Glutamatergic neuron (in vitro differentiated cells): ENCODE data around the gene LRRC74A. TPM values are rescaled to one million over a fixed set of nuclear protein-coding genes. Genes with fewer than 3 reads are reported as not detected.

Experiments
- DNase-seq: peaks from one replicate; pipeline ENCODE4 v3.0.0; 2022
- H3K27ac Mint-ChIP-seq: one replicate; pipeline ENCODE4 v1.8.0; 2020; ENCODE audit warnings: mild to moderate bottlenecking, mixed read lengths, inconsistent platforms; ENCODE audit not compliant: unreplicated experiment
- H3K27me3 Mint-ChIP-seq: one replicate; pipeline ENCODE4 v1.8.0; 2020; ENCODE audit warnings: mild to moderate bottlenecking, moderate library complexity, mixed read lengths, inconsistent platforms; ENCODE audit not compliant: unreplicated experiment
- H3K36me3 Mint-ChIP-seq: one replicate; pipeline ENCODE4 v1.8.0; 2020; ENCODE audit warnings: mild to moderate bottlenecking, mixed read lengths, inconsistent platforms; ENCODE audit not compliant: unreplicated experiment
- H3K4me1 Mint-ChIP-seq: one replicate; pipeline ENCODE4 v1.8.0; 2020; ENCODE audit warnings: mild to moderate bottlenecking, low read depth, mixed read lengths, inconsistent platforms; ENCODE audit not compliant: unreplicated experiment
- H3K4me3 Mint-ChIP-seq: one replicate; pipeline ENCODE4 v1.8.0; 2020; ENCODE audit warnings: mild to moderate bottlenecking, mixed read lengths, inconsistent platforms; ENCODE audit not compliant: unreplicated experiment
- H3K9me3 Mint-ChIP-seq: one replicate; pipeline ENCODE4 v1.8.0; 2020; ENCODE audit warnings: mild to moderate bottlenecking, moderate library complexity, mixed read lengths, inconsistent platforms; ENCODE audit not compliant: unreplicated experiment
- total RNA-seq: library from RNA; stranded (reverse); fragmentation: NEBNext Ultra II Directional; extraction: Animal tissue kit (Norgen Biotek cat#: 25700); gene quantifications from one replicate; pipeline ENCODE4 v1.2.1, GENCODE V29; 2021; ENCODE audit not compliant: unreplicated experiment
- TF ChIP-seq, protein P1 (sequence below): fragments of 200-600 bp; sonication (generic); IDR thresholded peaks from one replicate; pipeline ENCODE4 v1.5.0; 2021; ENCODE audit not compliant: partially characterized antibody, unreplicated experiment

LRRC74A gene
- total RNA-seq, 1 donor from 2014 or later = not detected

DNA sequence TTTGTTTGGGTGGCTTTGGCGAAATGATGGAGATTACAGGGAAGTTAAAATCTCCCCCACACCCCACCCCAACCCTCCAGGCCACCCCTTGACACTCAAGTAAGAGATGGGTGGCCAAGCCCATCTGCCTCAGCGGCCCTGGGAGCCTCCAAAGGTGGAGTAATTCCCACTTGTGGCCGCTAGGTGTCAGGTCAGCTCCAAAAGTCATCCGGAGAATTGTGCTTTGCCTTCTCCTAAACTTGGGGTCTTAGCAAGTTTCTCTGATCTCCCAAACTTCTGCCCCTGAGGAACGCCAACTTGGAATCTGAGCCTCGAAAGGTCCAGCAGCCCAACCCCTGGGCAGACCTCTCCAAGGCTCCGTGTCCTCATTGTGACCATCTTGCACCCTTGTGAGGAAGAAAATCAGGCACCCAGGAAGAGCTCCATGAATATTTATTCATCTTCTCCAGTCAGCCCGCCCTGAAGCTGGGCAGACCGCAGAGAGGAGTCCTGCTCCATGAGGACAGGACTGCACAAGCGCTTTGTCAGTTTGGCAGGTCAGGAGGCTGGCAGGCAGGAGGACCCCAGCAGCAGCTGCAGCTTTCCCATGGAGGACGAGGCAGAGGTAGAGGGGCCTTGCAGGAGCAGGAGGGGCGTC lies 46.7 kb downstream of the LRRC74A start:
- H3K4me1 Mint-ChIP-seq = peaks cover 22% of the 10 kb centered on the region
- peaks cover 7% of the 10 kb centered on the region for H3K27me3 Mint-ChIP-seq
- H3K9me3 Mint-ChIP-seq = peaks cover 10% of the 10 kb centered on the region
- peak; percentile 77 for DNase-seq
- H3K4me3 Mint-ChIP-seq = no peak overlapping the region
- H3K36me3 Mint-ChIP-seq = no peaks in the 10 kb centered on the region
- TF ChIP-seq, protein P1, sequence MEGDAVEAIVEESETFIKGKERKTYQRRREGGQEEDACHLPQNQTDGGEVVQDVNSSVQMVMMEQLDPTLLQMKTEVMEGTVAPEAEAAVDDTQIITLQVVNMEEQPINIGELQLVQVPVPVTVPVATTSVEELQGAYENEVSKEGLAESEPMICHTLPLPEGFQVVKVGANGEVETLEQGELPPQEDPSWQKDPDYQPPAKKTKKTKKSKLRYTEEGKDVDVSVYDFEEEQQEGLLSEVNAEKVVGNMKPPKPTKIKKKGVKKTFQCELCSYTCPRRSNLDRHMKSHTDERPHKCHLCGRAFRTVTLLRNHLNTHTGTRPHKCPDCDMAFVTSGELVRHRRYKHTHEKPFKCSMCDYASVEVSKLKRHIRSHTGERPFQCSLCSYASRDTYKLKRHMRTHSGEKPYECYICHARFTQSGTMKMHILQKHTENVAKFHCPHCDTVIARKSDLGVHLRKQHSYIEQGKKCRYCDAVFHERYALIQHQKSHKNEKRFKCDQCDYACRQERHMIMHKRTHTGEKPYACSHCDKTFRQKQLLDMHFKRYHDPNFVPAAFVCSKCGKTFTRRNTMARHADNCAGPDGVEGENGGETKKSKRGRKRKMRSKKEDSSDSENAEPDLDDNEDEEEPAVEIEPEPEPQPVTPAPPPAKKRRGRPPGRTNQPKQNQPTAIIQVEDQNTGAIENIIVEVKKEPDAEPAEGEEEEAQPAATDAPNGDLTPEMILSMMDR = peak; percentile 97
- no peak overlapping the region for H3K27ac Mint-ChIP-seq

DNA sequence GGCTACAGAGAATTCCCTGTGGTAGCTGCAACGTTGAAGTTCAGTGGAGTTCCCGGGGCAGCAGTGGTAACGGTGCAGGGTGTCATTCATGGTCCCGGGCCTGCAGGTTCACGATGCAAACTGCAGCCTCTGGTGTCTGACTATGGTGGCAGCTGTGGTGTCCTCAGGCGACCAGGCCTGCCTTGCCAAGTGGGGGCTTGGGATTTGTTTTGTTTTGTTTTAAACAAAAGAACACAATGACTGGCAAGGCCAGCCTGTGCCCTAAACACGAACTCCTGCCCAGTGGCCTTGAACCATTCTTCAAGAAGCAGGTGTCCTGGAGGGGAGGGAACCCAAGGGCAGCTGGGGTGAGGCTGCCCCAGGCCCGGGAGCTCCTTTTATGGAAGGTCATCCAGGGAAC lies 48.5 kb downstream of the LRRC74A start:
- DNase-seq = no peak
- no peak overlapping the region for H3K27ac Mint-ChIP-seq
- peaks cover 10% of the 10 kb centered on the region for H3K9me3 Mint-ChIP-seq
- TF ChIP-seq, protein P1 = no peak
- H3K4me3 Mint-ChIP-seq = no peak overlapping the region
- H3K4me1 Mint-ChIP-seq = peaks cover 17% of the 10 kb centered on the region
- H3K27me3 Mint-ChIP-seq = peaks cover 8% of the 10 kb centered on the region
- H3K36me3 Mint-ChIP-seq = no peaks in the 10 kb centered on the region

DNA sequence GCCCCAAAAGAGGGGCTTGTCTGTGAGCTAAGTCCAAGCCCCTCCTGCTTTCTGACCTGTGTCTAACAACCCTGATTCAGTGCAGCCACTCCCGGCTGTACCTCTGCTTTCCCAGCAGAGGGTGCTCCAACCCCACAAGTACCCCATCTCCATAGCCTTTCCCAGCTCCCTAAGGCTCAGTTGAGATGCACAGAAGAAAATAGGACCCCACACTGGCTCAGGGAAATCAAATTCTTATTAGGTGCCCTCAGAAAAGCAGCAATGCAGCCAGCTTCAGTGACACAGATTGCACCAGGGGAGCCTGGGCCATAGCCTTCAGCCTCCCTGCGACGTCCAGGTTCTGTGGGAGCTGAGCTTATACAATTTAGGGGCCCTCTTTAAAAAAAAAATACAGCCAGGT lies 49.9 kb downstream of the LRRC74A start:
- H3K27ac Mint-ChIP-seq = no peak overlapping the region
- H3K4me3 Mint-ChIP-seq = no peak overlapping the region
- no peaks in the 10 kb centered on the region for H3K36me3 Mint-ChIP-seq
- peak; percentile 76 for DNase-seq
- H3K4me1 Mint-ChIP-seq = peaks cover 7% of the 10 kb centered on the region
- peaks cover 8% of the 10 kb centered on the region for H3K9me3 Mint-ChIP-seq
- TF ChIP-seq, protein P1 = peak; percentile 78
- H3K27me3 Mint-ChIP-seq = peaks cover 6% of the 10 kb centered on the region

DNA sequence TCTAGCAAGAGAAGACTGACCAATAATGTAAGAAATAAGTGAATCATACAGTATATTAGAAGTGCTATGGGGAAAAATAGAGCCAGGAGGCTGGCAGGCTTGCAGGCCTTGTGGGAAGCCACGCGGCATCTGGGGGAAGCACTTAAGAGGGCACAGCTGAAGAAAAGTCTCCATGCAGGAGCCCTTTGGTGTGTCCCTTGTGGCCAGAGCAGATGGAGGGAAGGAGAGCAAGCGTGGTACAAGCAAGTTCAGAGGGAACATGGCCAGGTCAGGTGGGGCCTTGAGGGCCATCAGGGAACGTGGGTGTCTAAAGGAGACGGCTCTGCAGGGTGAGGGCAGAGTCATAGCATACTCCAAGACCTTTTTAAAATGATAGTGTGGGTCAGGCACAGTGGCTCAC lies 51.7 kb downstream of the LRRC74A start:
- H3K27me3 Mint-ChIP-seq = peaks cover 6% of the 10 kb centered on the region
- TF ChIP-seq, protein P1 = no peak
- peak; percentile 36 for DNase-seq
- H3K4me3 Mint-ChIP-seq = no peak overlapping the region
- no peaks in the 10 kb centered on the region for H3K36me3 Mint-ChIP-seq
- H3K4me1 Mint-ChIP-seq = peaks cover 7% of the 10 kb centered on the region
- peak overlapping the region; percentile 46 for H3K27ac Mint-ChIP-seq
- peaks cover 6% of the 10 kb centered on the region for H3K9me3 Mint-ChIP-seq

DNA sequence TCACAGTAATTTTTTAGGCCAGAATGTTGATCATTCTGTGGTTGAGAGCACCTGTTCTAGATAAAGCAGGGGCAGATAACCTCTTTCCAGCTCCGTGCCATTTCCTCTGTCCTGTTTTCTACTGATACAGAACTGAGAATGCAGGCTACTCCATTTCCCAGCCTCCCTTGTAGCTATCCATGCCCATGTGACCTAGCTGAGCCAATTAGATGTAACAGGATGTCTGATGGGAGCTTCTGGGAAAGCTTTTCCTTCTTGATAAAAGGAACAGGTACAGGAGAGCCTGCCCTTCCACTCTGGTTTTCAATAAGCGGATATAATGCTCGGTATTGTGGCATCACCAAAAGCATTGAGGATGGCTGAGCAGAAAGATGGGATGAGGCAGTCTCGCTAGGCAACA lies 54.2 kb downstream of the LRRC74A start:
- Mint-ChIP-seq H3K4me3 (no peak overlapping the region), H3K36me3 (no peaks in the 10 kb centered on the region), H3K9me3 (peaks cover 6% of the 10 kb centered on the region), H3K4me1 (peaks cover 7% of the 10 kb centered on the region), H3K27ac (no peak overlapping the region), H3K27me3 (peaks cover 8% of the 10 kb centered on the region)
- no peak for DNase-seq
- TF ChIP-seq, protein P1 = no peak
